GM12872 (cell line): ENCODE data around the gene HS2ST1.

Experiments used
- TF ChIP-seq, protein P1 (sequence below): IDR thresholded peaks from 3 replicates; pipeline ENCODE4 v1.5.1; 2011; ENCODE audit warnings: low read depth, mild to moderate bottlenecking, low read length, moderate library complexity; ENCODE audit not compliant: insufficient read depth

HS2ST1 gene

DNA sequence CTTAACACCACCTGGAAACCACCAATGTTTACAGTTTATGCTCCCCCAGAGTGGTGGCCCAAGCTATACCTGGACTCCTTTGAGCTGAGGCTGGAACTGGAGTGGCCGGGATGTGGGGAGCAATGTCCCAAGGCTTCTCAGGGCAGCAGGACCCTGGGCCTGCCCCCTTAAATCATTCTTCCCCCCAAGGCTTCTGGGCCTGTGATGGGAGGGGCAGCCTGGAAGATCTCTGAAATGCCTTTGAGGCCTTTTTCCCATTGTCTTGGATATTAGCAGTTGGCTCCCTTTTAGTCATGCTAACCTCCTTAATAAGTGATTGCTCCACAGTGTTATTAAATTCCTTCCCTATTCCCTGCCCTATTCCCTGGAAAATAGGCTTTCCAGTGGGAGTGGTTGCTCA, 185.8 kb downstream of the HS2ST1 start:
- TF ChIP-seq, protein P1, sequence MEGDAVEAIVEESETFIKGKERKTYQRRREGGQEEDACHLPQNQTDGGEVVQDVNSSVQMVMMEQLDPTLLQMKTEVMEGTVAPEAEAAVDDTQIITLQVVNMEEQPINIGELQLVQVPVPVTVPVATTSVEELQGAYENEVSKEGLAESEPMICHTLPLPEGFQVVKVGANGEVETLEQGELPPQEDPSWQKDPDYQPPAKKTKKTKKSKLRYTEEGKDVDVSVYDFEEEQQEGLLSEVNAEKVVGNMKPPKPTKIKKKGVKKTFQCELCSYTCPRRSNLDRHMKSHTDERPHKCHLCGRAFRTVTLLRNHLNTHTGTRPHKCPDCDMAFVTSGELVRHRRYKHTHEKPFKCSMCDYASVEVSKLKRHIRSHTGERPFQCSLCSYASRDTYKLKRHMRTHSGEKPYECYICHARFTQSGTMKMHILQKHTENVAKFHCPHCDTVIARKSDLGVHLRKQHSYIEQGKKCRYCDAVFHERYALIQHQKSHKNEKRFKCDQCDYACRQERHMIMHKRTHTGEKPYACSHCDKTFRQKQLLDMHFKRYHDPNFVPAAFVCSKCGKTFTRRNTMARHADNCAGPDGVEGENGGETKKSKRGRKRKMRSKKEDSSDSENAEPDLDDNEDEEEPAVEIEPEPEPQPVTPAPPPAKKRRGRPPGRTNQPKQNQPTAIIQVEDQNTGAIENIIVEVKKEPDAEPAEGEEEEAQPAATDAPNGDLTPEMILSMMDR = no peak

DNA sequence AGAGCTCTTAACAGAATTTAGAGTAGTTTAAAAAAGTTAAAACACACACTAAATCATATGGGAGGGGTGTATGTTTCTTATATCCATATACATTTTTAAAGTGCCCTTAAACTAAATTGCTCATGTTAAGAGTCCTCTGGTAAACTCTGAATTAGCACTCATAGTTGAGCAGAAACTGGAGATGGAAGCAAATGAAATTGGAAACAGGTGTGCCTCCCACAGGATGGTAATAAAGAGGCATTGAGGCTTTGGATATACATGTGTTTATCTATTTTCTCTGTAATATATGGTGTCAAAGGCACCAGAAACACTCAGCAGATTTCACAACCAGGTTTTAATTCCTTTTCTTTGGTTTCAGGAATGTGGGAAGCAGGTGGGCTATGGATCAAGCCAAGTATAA, 188.6 kb downstream of the HS2ST1 start:
- TF ChIP-seq, protein P1 = no peak

DNA sequence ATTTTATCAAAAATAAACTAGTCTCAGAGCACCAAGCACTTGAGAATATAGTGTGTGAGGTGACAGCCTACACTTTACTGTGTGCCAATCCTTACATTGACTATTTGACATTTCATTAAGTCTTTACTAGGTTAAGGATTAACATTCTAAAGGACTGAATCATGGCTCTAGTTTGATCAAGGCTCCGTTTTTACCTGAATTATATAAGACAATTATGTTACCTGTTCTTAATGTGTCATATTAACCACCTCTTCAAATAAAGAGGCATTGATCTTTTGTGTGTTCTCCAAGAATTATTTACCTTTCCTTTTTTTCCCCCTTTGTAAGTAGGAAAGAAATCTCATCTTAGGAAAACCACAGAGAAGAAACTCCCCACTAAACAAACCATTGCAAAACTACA, 189.7 kb downstream of the HS2ST1 start:
- TF ChIP-seq, protein P1 = no peak

DNA sequence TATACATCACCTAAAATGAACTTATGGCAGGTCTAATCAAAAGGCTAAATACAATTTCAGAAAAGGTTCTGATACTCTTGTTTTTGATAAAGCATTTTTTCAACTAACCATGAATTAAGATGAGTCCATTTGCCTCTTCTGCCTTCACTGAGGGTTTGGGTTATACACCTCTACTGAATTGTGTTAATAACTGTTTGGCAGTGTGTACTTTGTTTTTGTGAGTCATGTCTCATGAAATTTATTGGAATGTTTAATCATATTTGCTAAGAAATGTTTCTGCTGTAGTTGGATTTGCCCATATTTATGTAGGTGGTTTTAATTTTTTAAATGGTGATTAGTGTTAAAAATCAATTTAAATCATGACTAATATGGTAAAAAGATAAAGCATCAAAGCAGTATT, 190.5 kb downstream of the HS2ST1 start:
- TF ChIP-seq, protein P1 = no peak

DNA sequence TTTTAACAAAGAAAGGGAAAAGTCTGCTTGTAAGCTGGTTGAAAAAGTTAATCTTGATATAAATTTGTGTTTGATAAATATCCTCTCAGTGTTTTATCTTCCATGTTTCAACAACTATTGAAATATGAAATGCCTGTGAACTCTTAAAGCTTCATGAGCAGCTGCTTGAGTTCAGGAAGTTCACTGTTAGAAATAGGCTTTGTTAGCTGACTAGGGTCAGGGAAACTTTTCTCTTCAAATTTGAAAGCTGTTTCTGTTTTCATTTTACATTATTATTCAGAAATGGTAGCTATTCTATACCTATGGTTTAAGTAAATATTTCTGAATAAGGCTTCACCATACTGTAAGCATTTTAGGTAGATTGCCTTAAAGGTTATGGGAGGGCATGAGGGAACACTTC, 191.7 kb downstream of the HS2ST1 start:
- TF ChIP-seq, protein P1 = no peak

DNA sequence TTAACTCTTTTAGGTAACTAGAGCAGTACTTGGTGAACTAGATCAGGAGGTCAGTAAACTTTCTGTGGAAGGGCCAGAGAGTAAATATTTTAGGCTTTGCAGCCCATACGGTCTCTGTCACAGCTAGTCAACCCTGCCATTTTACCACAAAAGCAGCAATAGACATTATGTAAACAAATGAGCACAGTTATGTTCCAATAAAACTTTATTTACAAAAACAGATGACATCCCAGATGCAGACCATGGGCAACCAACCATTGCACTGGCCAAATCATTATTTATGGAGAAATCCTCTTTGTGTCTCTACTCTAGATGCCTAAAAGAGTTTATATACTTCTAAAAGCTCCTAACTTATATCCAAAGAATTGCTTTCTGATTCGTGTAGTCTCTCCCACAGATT, 192.4 kb downstream of the HS2ST1 start:
- TF ChIP-seq, protein P1 = no peak

DNA sequence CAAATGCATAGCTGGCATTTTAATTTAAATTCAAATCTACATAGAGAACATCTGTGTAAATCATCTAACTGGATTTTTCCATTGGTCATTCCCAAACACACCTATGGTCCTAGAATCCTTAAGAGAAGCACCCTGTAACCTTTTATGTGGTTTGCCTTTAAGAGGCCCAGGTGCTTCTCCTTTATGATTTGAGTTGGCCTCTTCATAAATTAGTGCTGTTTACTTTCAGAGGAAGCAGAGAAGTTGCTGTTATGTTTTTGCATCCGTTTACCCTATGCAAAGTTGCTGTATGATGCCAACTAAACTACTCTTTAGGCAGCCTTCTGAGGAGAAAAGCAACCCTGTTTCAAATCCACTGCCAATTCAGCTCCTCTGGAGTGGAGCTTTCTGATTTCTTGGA, 193.8 kb downstream of the HS2ST1 start:
- TF ChIP-seq, protein P1 = no peak
